Prostate gland (tissue), 2 donors: ENCODE data around the gene SLC25A38. TPM values are rescaled to one million over a fixed set of nuclear protein-coding genes. Genes with fewer than 3 reads are reported as not detected.

ENCODE experiments used
- DNase-seq: peaks from one replicate; pipeline ENCODE4 v3.0.0-alpha.2; 2019; ENCODE audit warnings: low spot score
- H3K27ac ChIP-seq, 2 donors: fragments of 200-600 bp; sonication (generic); 2 replicates each; pipeline ENCODE4 v1.5.1; 2017 to 2019
- H3K27me3 ChIP-seq: fragments of 200-600 bp; sonication (generic); replicated peaks from 2 replicates; pipeline ENCODE4 v1.5.1; 2019; ENCODE audit not compliant: insufficient read depth
- H3K36me3 ChIP-seq, 2 donors: fragments of 200-600 bp; sonication (generic); 1 replicate in 1 of 2; 2 replicates in 1 of 2; pipeline versions ENCODE4 v1.5.1 to v1.8.1; 2017 to 2019
- H3K4me1 ChIP-seq: fragments of 200-600 bp; sonication (generic); replicated peaks from 2 replicates; pipeline ENCODE4 v1.5.1; 2019
- H3K4me3 ChIP-seq, 2 donors: fragments of 200-600 bp; sonication (generic); 2 replicates each; pipeline ENCODE4 v1.5.1; 2017 to 2019
- H3K9me3 ChIP-seq: fragments of 200-600 bp; sonication (generic); 2 replicates; pipeline ENCODE4 v1.5.1; 2017
- CTCF ChIP-seq, 4 experiments: fragments of 200-600 bp in 2 of 4; fragments of 450-650 bp in 2 of 4; sonication (generic) in 2 of 4; IDR thresholded peaks; 1 replicate in 3 of 4; 2 replicates in 1 of 4; pipeline ENCODE4 v1.5.1; 2016 to 2019; ENCODE audit warnings: antibody characterized with exemption in 4 of 4, mild to moderate bottlenecking in 2 of 4, moderate library complexity in 2 of 4
- POLR2A ChIP-seq: fragments of 450-650 bp; IDR thresholded peaks from one replicate; pipeline ENCODE4 v1.6.1; 2016; ENCODE audit warnings: antibody characterized with exemption, mild to moderate bottlenecking
- POLR2AphosphoS5 ChIP-seq: sonication (generic); formaldehyde crosslinking; IDR thresholded peaks from one replicate; pipeline ENCODE4 v1.6.1; 2017; ENCODE audit warnings: antibody characterized with exemption
- WGBS: methylation state at CpG from one replicate; pipeline ENCODE4 v1.1.5; 2018; 5-methylcytosine and 5-hydroxymethylcytosine counted together
- intact Hi-C: fragments of 100-400 bp; cut with DNase I; formaldehyde crosslinking; loops from one replicate; pipeline ENCODE4 v1.14.2; 2022
- total RNA-seq, 2 donors: library from RNA; depleted of rRNA; stranded (reverse); fragments of >200 nt; gene quantifications; one replicate each; pipeline ENCODE4 v1.1.0, GENCODE V29; 2016

SLC25A38 gene
- total RNA-seq, 2 donors from 2014 or later = 36.7 to 72.4 TPM

GRCh38 chr3:39398700-39399099, 15.5 kb downstream of the SLC25A38 start:
- no peaks in the 10 kb centered on the region for H3K4me1 ChIP-seq
- 95% methylated on average over 4 of the region's 4 CpGs for whole genome bisulfite sequencing
- H3K36me3 ChIP-seq = peaks cover 0 to 4% of the 10 kb centered on the region in 2 donors
- TF ChIP-seq POLR2AphosphoS5 (no peak), CTCF (IDR thresholded peaks at IDR 0.05) (no peak)
- intact Hi-C loops = no loop called here
- H3K9me3 ChIP-seq = no peaks in the 10 kb centered on the region
- no peaks in the 10 kb centered on the region for H3K27me3 ChIP-seq
- H3K27ac ChIP-seq = no peak overlapping the region
- no peak overlapping the region for H3K4me3 ChIP-seq
- no peak for DNase-seq

GRCh38 chr3:39401983-39402382, 18.8 kb downstream of the SLC25A38 start:
- no peaks in the 10 kb centered on the region for H3K9me3 ChIP-seq
- no peak overlapping the region for H3K27ac ChIP-seq
- no peak for DNase-seq
- TF ChIP-seq CTCF (IDR thresholded peaks at IDR 0.05) = no peak
- H3K27me3 ChIP-seq = no peaks in the 10 kb centered on the region
- peaks cover 0 to 4% of the 10 kb centered on the region in 2 donors for H3K36me3 ChIP-seq
- H3K4me3 ChIP-seq = no peak overlapping the region
- 56% methylated on average over 2 of the region's 2 CpGs for WGBS
- intact Hi-C loops = loop anchor here (10.0 kb wide), 1 partner anchor 297 kb away; the partner anchor contains the start of genes GORASP1 and TTC21A
- no peaks in the 10 kb centered on the region for H3K4me1 ChIP-seq

- H3K27me3 ChIP-seq = no peaks in the 10 kb centered on the region
- no peaks in the 10 kb centered on the region for H3K36me3 ChIP-seq
- no peak overlapping the region for H3K27ac ChIP-seq
- intact Hi-C loops = loop anchor here (5.0 to 10.0 kb wide), 2 partner anchors 300 to 902 kb away; partner anchors contain the start of genes EIF1B, GORASP1 and TTC21A
- H3K4me3 ChIP-seq = no peak overlapping the region
- TF ChIP-seq POLR2AphosphoS5 (no peak), CTCF (IDR thresholded peaks at IDR 0.05) (no peak), POLR2A (no peak)
- WGBS = 90% methylated on average over 15 of the region's 15 CpGs
- no peaks in the 10 kb centered on the region for H3K4me1 ChIP-seq
- H3K9me3 ChIP-seq = no peaks in the 10 kb centered on the region
- DNase-seq = no peak
Observed at GRCh38 chr3:39404943-39405686, 21.9 kb downstream of the SLC25A38 start.

- Histone ChIP-seq H3K4me1 (no peaks in the 10 kb centered on the region), H3K4me3 (peak overlapping the region; percentile 58 to 60), H3K9me3 (no peaks in the 10 kb centered on the region), H3K36me3 (peaks cover 0 to 6% of the 10 kb centered on the region in 2 donors), H3K27ac (peak overlapping the region; percentile 68 to 73), H3K27me3 (no peaks in the 10 kb centered on the region)
- WGBS = 71% methylated on average over 13 of the region's 13 CpGs
- TF ChIP-seq POLR2AphosphoS5 (no peak), POLR2A (no peak), CTCF (IDR thresholded peaks at IDR 0.05) (no peak)
- intact Hi-C loops = loop anchor here (1.0 to 10.0 kb wide), 3 partner anchors 22 to 901 kb away; partner anchors contain the start of genes EIF1B, GORASP1 and TTC21A
- DNase-seq = no peak
Observed at GRCh38 chr3:39405687-39406367, 22.7 kb downstream of the SLC25A38 start.
